Measurements from ENCODE around the gene ZNF396. TPM values are rescaled to one million over a fixed set of nuclear protein-coding genes. Genes with fewer than 3 reads are reported as not detected.

The ZNF396 gene
- total and polyA plus RNA-seq, 2 donors (not counting 1 experiment from before 2014, with no cell fraction given): 0.40 to 3.2 TPM

GRCh38 chr18:35383136-35383535 lies 6.0 kb upstream of the ZNF396 start:
- POLR2A ChIA-PET: no interaction called here
- WGBS (ENCODE audit: insufficient coverage): 100% methylated on average over 1 of the region's 2 CpGs
- CTCF ChIA-PET: interaction anchor here (0.6 to 1.2 kb wide), 4 partner anchors 28 to 234 kb away, joined by 3 to 4 read pairs (median 4); no protein-coding TSS in a partner anchor
- no peak for TF ChIP-seq CTCF (IDR thresholded peaks at IDR 0.05)
- TF ChIP-seq EZH2 (IDR thresholded peaks at IDR 0.05; ENCODE audit: borderline replicate concordance, insufficient read depth, low read depth, low read length, poor library complexity, severe bottlenecking): no peak
- Mint-ChIP-seq H3K4me3 (no peak overlapping the region), H3K4me1 (peaks cover 9% of the 10 kb centered on the region), H3K9me3 (ENCODE audit: insufficient read depth) (no peaks in the 10 kb centered on the region), H3K27ac (no peak overlapping the region), H3K27me3 (peaks cover 16% of the 10 kb centered on the region)
- Histone ChIP-seq H3K79me2 (ENCODE audit: control insufficient read depth, insufficient read depth, low read length) (no peaks in the 10 kb centered on the region), H3K4me1 (ENCODE audit: control insufficient read depth in 2 of 2, insufficient read depth in 2 of 2, low read length in 2 of 2) (peaks cover 5 to 6% of the 10 kb centered on the region in 2 donors), H4K20me1 (ENCODE audit: control insufficient read depth, insufficient read depth, low read length, poor library complexity, severe bottlenecking) (no peaks in the 10 kb centered on the region), H2AFZ (ENCODE audit: insufficient read depth, low read depth, low read length, poor library complexity, severe bottlenecking) (no peak overlapping the region), H3K4me2 (replicated peaks; ENCODE audit: low read depth, low read length, poor library complexity, severe bottlenecking) (no peak overlapping the region), H3K27ac (ENCODE audit: low read length in 2 of 2) (no peak overlapping the region), H3K36me3 (replicated peaks in 1 of 2; ENCODE audit: control extremely low read depth in 1 of 2, control insufficient read depth in 1 of 2, extremely low read depth in 1 of 2, insufficient read depth in 2 of 2, low read length in 1 of 2) (no peaks in the 10 kb centered on the region), H3K27me3 (replicated peaks in 1 of 4; ENCODE audit: control extremely low read depth in 1 of 4, control insufficient read depth in 3 of 4, insufficient read depth in 4 of 4, low read length in 3 of 4) (peaks cover 0 to 7% (median 2%) of the 10 kb centered on the region in 4 experiments), H3K9ac (ENCODE audit: low read length) (no peak overlapping the region), H3K9me3 (ENCODE audit: control extremely low read depth in 1 of 3, control insufficient read depth in 2 of 3, insufficient read depth in 1 of 3, low read length in 2 of 3) (no peaks in the 10 kb centered on the region), H3K4me3 (ENCODE audit: control extremely low read depth in 1 of 5, extremely low read depth in 1 of 5, insufficient read depth in 1 of 5, low read depth in 2 of 5, low read length in 4 of 5) (no peak overlapping the region)
- ATAC-seq (ENCODE audit: low read depth) (no peak), DNase-seq (no peak)
- intact Hi-C loops (cut with micrococcal nuclease): no loop called here

GRCh38 chr18:35379421-35379820 lies 2.3 kb upstream of the ZNF396 start:
- Mint-ChIP-seq H3K27ac (no peak overlapping the region), H3K27me3 (peaks cover 4% of the 10 kb centered on the region)
- intact Hi-C loops (cut with micrococcal nuclease): no loop called here

More at GRCh38 chr18:35379421-35379820, 2.3 kb upstream of the ZNF396 start:
- Mint-ChIP-seq H3K4me1 (peaks cover 8% of the 10 kb centered on the region), H3K4me3 (no peak overlapping the region), H3K9me3 (ENCODE audit: insufficient read depth) (no peaks in the 10 kb centered on the region)
- H3K4me3 ChIP-seq (ENCODE audit: control extremely low read depth in 1 of 5, extremely low read depth in 1 of 5, insufficient read depth in 1 of 5, low read depth in 2 of 5, low read length in 4 of 5): no peak overlapping the region
- POLR2A ChIA-PET: no interaction called here
- H3K27me3 ChIP-seq (replicated peaks in 1 of 4; ENCODE audit: control extremely low read depth in 1 of 4, control insufficient read depth in 3 of 4, insufficient read depth in 4 of 4, low read length in 3 of 4): peaks cover 0 to 3% (median 0%) of the 10 kb centered on the region in 4 experiments
- no peaks in the 10 kb centered on the region for H4K20me1 ChIP-seq (ENCODE audit: control insufficient read depth, insufficient read depth, low read length, poor library complexity, severe bottlenecking)
- H3K9ac ChIP-seq (ENCODE audit: low read length): no peak overlapping the region
- H3K27ac ChIP-seq (ENCODE audit: low read length in 2 of 2): no peak overlapping the region
- no peaks in the 10 kb centered on the region for H3K79me2 ChIP-seq (ENCODE audit: control insufficient read depth, insufficient read depth, low read length)
- no peaks in the 10 kb centered on the region for H3K36me3 ChIP-seq (replicated peaks in 1 of 2; ENCODE audit: control extremely low read depth in 1 of 2, control insufficient read depth in 1 of 2, extremely low read depth in 1 of 2, insufficient read depth in 2 of 2, low read length in 1 of 2)
- peaks cover 7 to 10% of the 10 kb centered on the region in 2 donors for H3K4me1 ChIP-seq (ENCODE audit: control insufficient read depth in 2 of 2, insufficient read depth in 2 of 2, low read length in 2 of 2)
- no peak for DNase-seq
- CTCF ChIA-PET: interaction anchor here (1.2 to 1.8 kb wide), 3 partner anchors 24 to 353 kb away, joined by 3 to 4 read pairs (median 4); no protein-coding TSS in a partner anchor
- no peaks in the 10 kb centered on the region for H3K9me3 ChIP-seq (ENCODE audit: control extremely low read depth in 1 of 3, control insufficient read depth in 2 of 3, insufficient read depth in 1 of 3, low read length in 2 of 3)
- no peak overlapping the region for H3K4me2 ChIP-seq (replicated peaks; ENCODE audit: low read depth, low read length, poor library complexity, severe bottlenecking)
- 96% methylated on average over 2 of the region's 2 CpGs for WGBS (ENCODE audit: insufficient coverage)
- TF ChIP-seq CTCF (IDR thresholded peaks at IDR 0.05) (no peak), EZH2 (IDR thresholded peaks at IDR 0.05; ENCODE audit: borderline replicate concordance, insufficient read depth, low read depth, low read length, poor library complexity, severe bottlenecking) (no peak)
- ATAC-seq (ENCODE audit: low read depth): no peak
- H2AFZ ChIP-seq (ENCODE audit: insufficient read depth, low read depth, low read length, poor library complexity, severe bottlenecking): no peak overlapping the region

Measured in B cell (primary cell).